MCF 10A (cell line): ENCODE data around the gene MOB2. TPM values are rescaled to one million over a fixed set of nuclear protein-coding genes. Genes with fewer than 3 reads are reported as not detected.

Experiments used
- BruUV-seq: library from RNA; stranded (reverse); fragments of 400-500 nt; replicated peaks from 2 replicates; lab custom pipeline; 2021; lab: Mats Ljungman, UMichigan
- CTCF ChIA-PET: fragments of 300-600 bp; sonication (Branson Sonifier 250); formaldehyde crosslinking; extraction: SDS; loops from one replicate; lab custom pipeline; 2021; ENCODE audit warnings: antibody characterized with exemption, inconsistent platforms; lab: Yijun Ruan, JAX
- POLR2A ChIA-PET: fragments of 300-600, 350-650 bp; sonication (Branson Sonifier 250); formaldehyde crosslinking; extraction: SDS; loops from one replicate; lab custom pipeline; 2020; ENCODE audit warnings: antibody characterized with exemption, inconsistent platforms; lab: Yijun Ruan, JAX
- DNase-seq: peaks from one replicate; pipeline ENCODE4 v3.0.0-alpha.2; 2018; ENCODE audit not compliant: unreplicated experiment
- H3K27ac Mint-ChIP-seq: one replicate; pipeline ENCODE4 v1.8.0; 2022; ENCODE audit warnings: mild to moderate bottlenecking, low read depth, mixed read lengths; ENCODE audit not compliant: unreplicated experiment
- H3K27me3 Mint-ChIP-seq: one replicate; pipeline ENCODE4 v1.8.0; 2022; ENCODE audit warnings: mixed read lengths; ENCODE audit not compliant: insufficient read depth, unreplicated experiment
- H3K36me3 Mint-ChIP-seq: one replicate; pipeline ENCODE4 v1.8.0; 2022; ENCODE audit warnings: mild to moderate bottlenecking, moderate library complexity, mixed read lengths; ENCODE audit not compliant: insufficient read depth, unreplicated experiment
- H3K4me1 Mint-ChIP-seq: one replicate; pipeline ENCODE4 v1.8.0; 2022; ENCODE audit warnings: mixed read lengths; ENCODE audit not compliant: insufficient read depth, unreplicated experiment
- H3K4me3 Mint-ChIP-seq: one replicate; pipeline ENCODE4 v1.8.0; 2022; ENCODE audit warnings: mild to moderate bottlenecking, moderate library complexity, mixed read lengths; ENCODE audit not compliant: unreplicated experiment
- H3K9me3 Mint-ChIP-seq: one replicate; pipeline ENCODE4 v1.8.0; 2022; ENCODE audit warnings: mixed read lengths; ENCODE audit not compliant: unreplicated experiment
- intact Hi-C: fragments of 100-400 bp; cut with micrococcal nuclease; formaldehyde crosslinking; loops from 2 replicates; pipeline ENCODE4 v1.14.1; 2022
- total RNA-seq: library from RNA; stranded (reverse); gene quantifications from 2 replicates; pipeline ENCODE4 v1.2.3, GENCODE V29; 2022
- TF ChIP-seq, protein P1 (sequence below): fragments of 200-600 bp; IDR thresholded peaks from one replicate; pipeline ENCODE4 v1.8.0; 2022; ENCODE audit warnings: antibody characterized with exemption, mild to moderate bottlenecking; ENCODE audit not compliant: unreplicated experiment

The MOB2 gene
- total RNA-seq, 1 experiment from 2014 or later: 20.2 TPM

GRCh38 chr11:1476940-1477736 lies 9.4 kb downstream of the MOB2 start:
- CTCF ChIA-PET: interaction anchor here (1.1 kb wide), 1 partner anchor 28 kb away, joined by 3 read pairs; no protein-coding TSS in a partner anchor
- H3K36me3 Mint-ChIP-seq: peaks cover 67% of the 10 kb centered on the region
- TF ChIP-seq, protein P1, sequence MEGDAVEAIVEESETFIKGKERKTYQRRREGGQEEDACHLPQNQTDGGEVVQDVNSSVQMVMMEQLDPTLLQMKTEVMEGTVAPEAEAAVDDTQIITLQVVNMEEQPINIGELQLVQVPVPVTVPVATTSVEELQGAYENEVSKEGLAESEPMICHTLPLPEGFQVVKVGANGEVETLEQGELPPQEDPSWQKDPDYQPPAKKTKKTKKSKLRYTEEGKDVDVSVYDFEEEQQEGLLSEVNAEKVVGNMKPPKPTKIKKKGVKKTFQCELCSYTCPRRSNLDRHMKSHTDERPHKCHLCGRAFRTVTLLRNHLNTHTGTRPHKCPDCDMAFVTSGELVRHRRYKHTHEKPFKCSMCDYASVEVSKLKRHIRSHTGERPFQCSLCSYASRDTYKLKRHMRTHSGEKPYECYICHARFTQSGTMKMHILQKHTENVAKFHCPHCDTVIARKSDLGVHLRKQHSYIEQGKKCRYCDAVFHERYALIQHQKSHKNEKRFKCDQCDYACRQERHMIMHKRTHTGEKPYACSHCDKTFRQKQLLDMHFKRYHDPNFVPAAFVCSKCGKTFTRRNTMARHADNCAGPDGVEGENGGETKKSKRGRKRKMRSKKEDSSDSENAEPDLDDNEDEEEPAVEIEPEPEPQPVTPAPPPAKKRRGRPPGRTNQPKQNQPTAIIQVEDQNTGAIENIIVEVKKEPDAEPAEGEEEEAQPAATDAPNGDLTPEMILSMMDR: no peak

GRCh38 chr11:1475841-1476240 lies 10.7 kb downstream of the MOB2 start:
- ChIA-PET CTCF (no interaction called here), POLR2A (interaction anchor here (0.7 kb wide), 1 partner anchor 159 kb away, joined by 3 read pairs; no protein-coding TSS in a partner anchor)
- peaks cover 73% of the 10 kb centered on the region for H3K36me3 Mint-ChIP-seq
- intact Hi-C loops: no loop called here
- no TSS peak for BruUV-seq
- no peak overlapping the region for H3K4me3 Mint-ChIP-seq
- no peaks in the 10 kb centered on the region for H3K4me1 Mint-ChIP-seq
- TF ChIP-seq, protein P1: no peak
- DNase-seq: no peak
- no peaks in the 10 kb centered on the region for H3K27me3 Mint-ChIP-seq
- H3K9me3 Mint-ChIP-seq: no peaks in the 10 kb centered on the region
- H3K27ac Mint-ChIP-seq: no peak overlapping the region

More at GRCh38 chr11:1476940-1477736, 9.4 kb downstream of the MOB2 start:
- DNase-seq: no peak
- no peak overlapping the region for H3K27ac Mint-ChIP-seq
- no peaks in the 10 kb centered on the region for H3K27me3 Mint-ChIP-seq
- no peaks in the 10 kb centered on the region for H3K9me3 Mint-ChIP-seq
- intact Hi-C loops: no loop called here
- BruUV-seq: no TSS peak
- POLR2A ChIA-PET: interaction anchor here (0.7 kb wide), 1 partner anchor 11 kb away, joined by 3 read pairs; no protein-coding TSS in a partner anchor
- H3K4me1 Mint-ChIP-seq: no peaks in the 10 kb centered on the region
- H3K4me3 Mint-ChIP-seq: no peak overlapping the region

GRCh38 chr11:1473786-1474185 lies 12.8 kb downstream of the MOB2 start:
- Mint-ChIP-seq H3K4me3 (no peak overlapping the region), H3K4me1 (no peaks in the 10 kb centered on the region), H3K9me3 (no peaks in the 10 kb centered on the region), H3K27me3 (no peaks in the 10 kb centered on the region), H3K27ac (no peak overlapping the region), H3K36me3 (peaks cover 72% of the 10 kb centered on the region)
- no TSS peak for BruUV-seq
- ChIA-PET CTCF (no interaction called here), POLR2A (no interaction called here)
- TF ChIP-seq, protein P1: no peak
- no peak for DNase-seq
- intact Hi-C loops: no loop called here

DNA sequence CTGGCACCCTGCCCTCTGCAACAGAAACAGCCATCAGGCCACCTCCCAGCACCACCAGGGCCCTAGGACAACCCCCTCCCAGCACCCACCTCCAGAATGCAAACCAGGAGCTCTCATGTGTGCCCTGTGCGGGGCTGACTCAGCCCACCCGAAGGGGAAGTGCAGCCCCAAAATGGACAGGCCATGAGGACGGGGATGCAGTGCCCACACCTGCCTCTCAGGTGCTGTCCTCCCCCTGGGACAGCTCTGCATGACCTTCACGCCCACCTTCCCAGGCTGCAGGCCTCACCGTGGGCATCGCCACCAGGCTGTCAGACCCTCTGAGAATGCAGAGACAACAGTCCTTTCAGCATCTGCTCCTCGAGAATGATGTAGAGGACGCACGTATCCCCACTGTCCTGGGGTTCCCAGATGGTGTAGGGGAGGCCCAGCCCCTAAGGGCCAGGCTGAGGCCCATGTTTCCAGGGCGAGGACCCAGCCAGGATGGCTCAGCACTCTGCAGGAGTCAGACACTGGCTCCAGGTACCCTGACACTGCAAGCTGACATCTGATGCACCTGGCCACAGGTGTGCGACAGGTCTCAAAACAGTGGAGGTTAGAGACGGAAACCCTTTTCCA lies 13.5 kb downstream of the MOB2 start:
- no peaks in the 10 kb centered on the region for H3K4me1 Mint-ChIP-seq
- H3K4me3 Mint-ChIP-seq: no peak overlapping the region
- peaks cover 66% of the 10 kb centered on the region for H3K36me3 Mint-ChIP-seq
- no peaks in the 10 kb centered on the region for H3K27me3 Mint-ChIP-seq
- intact Hi-C loops: no loop called here
- H3K27ac Mint-ChIP-seq: no peak overlapping the region
- BruUV-seq: no TSS peak
- TF ChIP-seq, protein P1: no peak
- DNase-seq: no peak
- CTCF ChIA-PET: no interaction called here
- POLR2A ChIA-PET: no interaction called here
- H3K9me3 Mint-ChIP-seq: no peaks in the 10 kb centered on the region
